Colonic mucosa (tissue), 4 donors: Measurements from ENCODE around the gene ABCA4. TPM values are rescaled to one million over a fixed set of nuclear protein-coding genes. Genes with fewer than 3 reads are reported as not detected.

ENCODE experiments used
- DNase-seq: peaks from one replicate; pipeline ENCODE4 v3.0.0-alpha.2; 2020
- H3K27ac ChIP-seq: fragments of 200-600 bp; one replicate; pipeline ENCODE4 v1.8.0; 2021
- H3K27me3 ChIP-seq: fragments of 200-600 bp; one replicate; pipeline ENCODE4 v1.8.0; 2021
- H3K36me3 ChIP-seq: fragments of 200-600 bp; one replicate; pipeline ENCODE4 v1.8.0; 2021
- H3K4me1 ChIP-seq: fragments of 200-600 bp; one replicate; pipeline ENCODE4 v1.8.0; 2021; ENCODE audit warnings: mild to moderate bottlenecking
- H3K4me3 ChIP-seq: fragments of 200-600 bp; one replicate; pipeline ENCODE4 v1.8.0; 2021
- H3K9ac ChIP-seq, 2 donors: one replicate each; pipeline ENCODE4 v1.7.0; 2013; ENCODE audit warnings: control low read depth in 2 of 2, low read depth in 2 of 2, low read length in 2 of 2
- H3K9me3 ChIP-seq: fragments of 200-600 bp; one replicate; pipeline ENCODE4 v1.8.0; 2021
- CTCF ChIP-seq: fragments of 200-600 bp; IDR thresholded peaks from one replicate; pipeline ENCODE4 v1.8.0; 2022; ENCODE audit warnings: antibody characterized with exemption, mild to moderate bottlenecking
- intact Hi-C: fragments of 100-400 bp; cut with DNase I; formaldehyde crosslinking; loops from one replicate; pipeline ENCODE4 v1.14.1; 2022
- total RNA-seq, 2 donors: library from RNA; stranded (reverse); fragmentation: NEBNext Ultra II Directional in 1 of 2; extraction: Animal tissue kit (Norgen Biotek cat#: 25700) in 1 of 2; gene quantifications; one replicate each; pipeline ENCODE4 v1.2.1, GENCODE V29; 2021
- donor health status: healthy.
- donor health status: DM: no; HTN: no; CAD: no.
- donor health status: DM: no; HTN: no; CAD: no.

Gene ABCA4
- total RNA-seq, 2 donors from 2014 or later, result 0.02 to 0.27 TPM

GRCh38 chr1:94143809-94144176 is 22.8 kb upstream of the ABCA4 start:
- Histone ChIP-seq H3K27me3 (no peaks in the 10 kb centered on the region), H3K36me3 (no peaks in the 10 kb centered on the region), H3K4me3 (no peak overlapping the region), H3K9me3 (no peaks in the 10 kb centered on the region), H3K4me1 (no peaks in the 10 kb centered on the region), H3K9ac (no peak overlapping the region), H3K27ac (no peak overlapping the region)
- DNase-seq, result no peak
- intact Hi-C loops, result no loop called here
- TF ChIP-seq CTCF, result no peak

- no peaks in the 10 kb centered on the region for H3K27me3 ChIP-seq
- no peak for DNase-seq
- H3K9ac ChIP-seq, result no peak overlapping the region
- H3K4me3 ChIP-seq, result no peak overlapping the region
- no peaks in the 10 kb centered on the region for H3K36me3 ChIP-seq
- intact Hi-C loops, result no loop called here
- H3K27ac ChIP-seq, result no peak overlapping the region
- TF ChIP-seq CTCF, result no peak
- H3K9me3 ChIP-seq, result no peaks in the 10 kb centered on the region
- no peaks in the 10 kb centered on the region for H3K4me1 ChIP-seq
Observed at GRCh38 chr1:94143173-94143808, 22.3 kb upstream of the ABCA4 start.

GRCh38 chr1:94142583-94142982 is 21.6 kb upstream of the ABCA4 start:
- Histone ChIP-seq H3K27me3 (no peaks in the 10 kb centered on the region), H3K4me1 (no peaks in the 10 kb centered on the region), H3K27ac (no peak overlapping the region), H3K36me3 (no peaks in the 10 kb centered on the region), H3K9me3 (no peaks in the 10 kb centered on the region), H3K9ac (no peak overlapping the region), H3K4me3 (no peak overlapping the region)
- intact Hi-C loops, result no loop called here
- no peak for TF ChIP-seq CTCF
- DNase-seq, result no peak

GRCh38 chr1:94142022-94142421 is 21.1 kb upstream of the ABCA4 start:
- Histone ChIP-seq H3K9ac (no peak overlapping the region), H3K4me1 (no peaks in the 10 kb centered on the region), H3K4me3 (no peak overlapping the region), H3K27me3 (no peaks in the 10 kb centered on the region), H3K27ac (no peak overlapping the region), H3K36me3 (no peaks in the 10 kb centered on the region), H3K9me3 (no peaks in the 10 kb centered on the region)
- TF ChIP-seq CTCF, result no peak
- no peak for DNase-seq
- intact Hi-C loops, result no loop called here

- intact Hi-C loops, result no loop called here
- Histone ChIP-seq H3K36me3 (no peaks in the 10 kb centered on the region), H3K4me3 (no peak overlapping the region), H3K9me3 (no peaks in the 10 kb centered on the region), H3K9ac (no peak overlapping the region), H3K4me1 (no peaks in the 10 kb centered on the region), H3K27ac (no peak overlapping the region), H3K27me3 (no peaks in the 10 kb centered on the region)
- DNase-seq, result no peak
- no peak for TF ChIP-seq CTCF
Observed at GRCh38 chr1:94132111-94132510, 11.2 kb upstream of the ABCA4 start.
